22Rv1 (cell line): ENCODE data around the gene OSCP1.

Experiments used
- ZFX ChIP-seq: fragments of 450-650 bp; IDR thresholded peaks from 2 replicates; pipeline ENCODE4 v1.6.1; 2017; ENCODE audit warnings: antibody characterized with exemption, borderline replicate concordance
- TF ChIP-seq, protein P1 (sequence below): fragments of 450-650 bp; IDR thresholded peaks from 2 replicates; pipeline ENCODE4 v1.5.1; 2017; ENCODE audit warnings: mild to moderate bottlenecking

DNA sequence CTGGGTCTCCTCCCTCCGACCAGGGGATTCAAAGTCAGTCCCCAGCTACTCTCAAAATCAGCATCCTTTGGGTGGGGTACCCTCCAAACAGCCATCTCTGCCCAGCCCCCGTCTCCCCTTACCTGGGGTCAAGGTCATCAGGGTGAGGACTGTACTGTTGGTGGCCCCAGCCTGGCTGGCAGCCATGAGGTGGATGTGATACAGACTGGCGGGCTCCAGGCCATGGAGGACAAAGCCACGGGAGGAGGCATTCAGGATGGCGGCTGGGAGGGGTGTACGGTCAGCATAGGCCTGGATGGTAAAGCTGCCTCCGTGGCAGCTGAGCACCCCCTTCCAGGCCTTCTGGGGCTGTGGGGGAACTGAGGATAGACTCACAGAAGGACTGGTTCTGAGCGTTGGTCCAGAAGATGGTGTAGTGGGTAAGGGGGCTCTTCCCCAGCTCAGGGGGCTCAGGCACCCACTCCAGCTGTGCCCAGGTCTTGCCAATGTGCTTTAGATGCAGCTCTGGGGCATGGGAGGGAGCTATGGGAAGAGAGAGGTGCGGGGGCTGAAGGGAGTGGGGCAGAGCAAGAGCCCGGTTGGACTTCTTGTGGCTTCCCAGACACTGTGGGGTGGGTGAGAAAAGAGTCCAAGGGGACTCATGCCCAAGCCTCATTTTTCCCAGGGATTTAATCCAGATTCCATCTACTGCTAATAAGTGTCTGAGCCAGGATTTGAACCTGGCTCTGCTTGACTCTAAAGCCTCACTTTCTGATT is 17.6 kb upstream of the OSCP1 start:
- TF ChIP-seq, protein P1, sequence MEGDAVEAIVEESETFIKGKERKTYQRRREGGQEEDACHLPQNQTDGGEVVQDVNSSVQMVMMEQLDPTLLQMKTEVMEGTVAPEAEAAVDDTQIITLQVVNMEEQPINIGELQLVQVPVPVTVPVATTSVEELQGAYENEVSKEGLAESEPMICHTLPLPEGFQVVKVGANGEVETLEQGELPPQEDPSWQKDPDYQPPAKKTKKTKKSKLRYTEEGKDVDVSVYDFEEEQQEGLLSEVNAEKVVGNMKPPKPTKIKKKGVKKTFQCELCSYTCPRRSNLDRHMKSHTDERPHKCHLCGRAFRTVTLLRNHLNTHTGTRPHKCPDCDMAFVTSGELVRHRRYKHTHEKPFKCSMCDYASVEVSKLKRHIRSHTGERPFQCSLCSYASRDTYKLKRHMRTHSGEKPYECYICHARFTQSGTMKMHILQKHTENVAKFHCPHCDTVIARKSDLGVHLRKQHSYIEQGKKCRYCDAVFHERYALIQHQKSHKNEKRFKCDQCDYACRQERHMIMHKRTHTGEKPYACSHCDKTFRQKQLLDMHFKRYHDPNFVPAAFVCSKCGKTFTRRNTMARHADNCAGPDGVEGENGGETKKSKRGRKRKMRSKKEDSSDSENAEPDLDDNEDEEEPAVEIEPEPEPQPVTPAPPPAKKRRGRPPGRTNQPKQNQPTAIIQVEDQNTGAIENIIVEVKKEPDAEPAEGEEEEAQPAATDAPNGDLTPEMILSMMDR = no peak
- no peak for TF ChIP-seq ZFX
